GM19240 (cell line): ENCODE measurements around the gene TEX261.

ENCODE experiments used
- DNase-seq: peaks from one replicate; pipeline ENCODE4 v3.0.0; 2011; ENCODE audit warnings: low spot score; ENCODE audit not compliant: insufficient read length

The TEX261 gene

GRCh38 chr2:70937866-70938585 lies 56.6 kb downstream of the TEX261 start:
- no peak for DNase-seq

DNA sequence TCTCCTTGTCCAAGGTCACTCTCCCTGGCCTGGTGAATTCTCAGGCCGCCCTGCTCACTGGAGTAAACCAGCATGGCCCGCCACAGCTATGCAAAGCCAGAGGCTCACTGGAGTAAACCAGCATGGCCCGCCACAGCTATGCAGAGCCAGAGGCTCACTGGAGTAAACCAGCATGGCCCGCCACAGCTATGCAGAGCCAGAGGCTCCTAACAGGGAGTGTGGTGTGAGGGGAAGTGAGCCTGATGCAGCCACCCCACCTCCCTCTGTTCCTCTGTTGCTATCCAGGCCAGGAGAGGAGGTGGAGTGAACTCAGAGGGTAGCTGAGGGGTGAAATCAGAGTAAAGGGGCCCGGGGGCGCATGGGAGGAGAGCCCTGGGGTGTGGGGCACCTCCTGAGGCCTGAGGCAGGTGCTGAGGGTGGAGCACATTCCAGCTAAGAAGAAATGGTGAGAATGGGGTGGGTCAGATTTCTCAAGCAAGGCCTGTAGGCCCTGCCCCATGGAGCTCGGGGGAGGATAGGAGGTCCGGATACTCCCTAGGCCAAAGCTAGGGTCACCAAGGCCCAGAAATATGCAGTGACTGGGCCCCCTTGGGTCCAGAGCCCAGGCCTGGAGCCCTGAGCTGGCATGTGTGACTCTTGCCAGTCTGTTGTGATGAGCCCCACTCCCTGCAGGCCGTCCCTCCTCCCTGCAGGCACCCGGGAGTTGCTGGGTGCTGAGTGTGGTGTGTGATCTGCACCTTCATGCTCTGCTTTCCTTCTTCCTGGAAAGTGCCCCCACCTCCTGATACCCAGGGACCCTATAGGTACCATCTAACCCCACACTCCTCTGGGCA lies 57.5 kb downstream of the TEX261 start:
- DNase-seq: no peak

GRCh38 chr2:70936165-70936978 lies 58.3 kb downstream of the TEX261 start:
- DNase-seq: no peak
